DOHH2 (cell line): Measurements from ENCODE around the gene WDR33.

Experiments
- H3F3A ChIP-seq: fragments of 200-600 bp; sonication (generic), shearing (Covaris generic); 2 replicates; pipeline ENCODE4 v1.6.0; 2016; ENCODE audit warnings: antibody characterized with exemption, mild to moderate bottlenecking; ENCODE audit not compliant: control insufficient read depth, insufficient read depth
- H3K27ac ChIP-seq: fragments of 200-600 bp; sonication (generic); 2 replicates; pipeline ENCODE4 v1.5.1; 2014; ENCODE audit warnings: low read depth, mild to moderate bottlenecking, low read length, moderate library complexity
- H3K27me3 ChIP-seq: fragments of 200-600 bp; sonication (generic); 2 replicates; pipeline ENCODE4 v1.6.1; 2014; ENCODE audit warnings: mild to moderate bottlenecking, low read length, mixed read lengths; ENCODE audit not compliant: control insufficient read depth
- H3K36me3 ChIP-seq: fragments of 200-600 bp; sonication (generic); 2 replicates; pipeline ENCODE4 v1.6.1; 2014; ENCODE audit warnings: mild to moderate bottlenecking, low read length, moderate library complexity, mixed read lengths; ENCODE audit not compliant: control insufficient read depth
- H3K4me1 ChIP-seq: fragments of 200-600 bp; sonication (generic); 2 replicates; pipeline ENCODE4 v1.6.1; 2014; ENCODE audit warnings: mild to moderate bottlenecking, low read length, mixed read lengths; ENCODE audit not compliant: control insufficient read depth
- H3K4me2 ChIP-seq: fragments of 200-600 bp; sonication (generic); 2 replicates; pipeline ENCODE4 v1.6.0; 2014; ENCODE audit warnings: mild to moderate bottlenecking, low read length, moderate library complexity
- H3K4me3 ChIP-seq: fragments of 200-600 bp; sonication (generic); 2 replicates; pipeline ENCODE4 v1.5.1; 2014; ENCODE audit warnings: mild to moderate bottlenecking, low read length, mixed read lengths
- H3K79me2 ChIP-seq: fragments of 200-600 bp; sonication (generic); 2 replicates; pipeline ENCODE4 v1.6.1; 2014; ENCODE audit warnings: mild to moderate bottlenecking, low read length, mixed read lengths; ENCODE audit not compliant: control insufficient read depth
- H3K9me2 ChIP-seq: fragments of 200-600 bp; sonication (generic); replicated peaks from 2 replicates; pipeline ENCODE4 v1.6.1; 2014; ENCODE audit warnings: mild to moderate bottlenecking, low read length, mixed read lengths; ENCODE audit not compliant: control insufficient read depth
- H3K9me3 ChIP-seq: fragments of 200-600 bp; sonication (generic); 2 replicates; pipeline ENCODE4 v1.6.1; 2014; ENCODE audit warnings: antibody characterized with exemption, low read length, mixed read lengths; ENCODE audit not compliant: control insufficient read depth, insufficient read depth
- H4K20me1 ChIP-seq: fragments of 200-600 bp; sonication (generic); 2 replicates; pipeline ENCODE4 v1.6.0; 2014; ENCODE audit warnings: low read depth, mild to moderate bottlenecking, antibody characterized with exemption, low read length, moderate library complexity; ENCODE audit not compliant: control insufficient read depth, insufficient read depth
- EZH2phosphoT487 ChIP-seq: fragments of 200-600 bp; sonication (generic); IDR thresholded peaks from 2 replicates; pipeline ENCODE4 v1.6.1; 2017; ENCODE audit warnings: borderline replicate concordance, mild to moderate bottlenecking, antibody characterized with exemption, low read length, moderate library complexity, mixed read lengths
- TF ChIP-seq, protein P1 (sequence below): fragments of 200-600 bp; sonication (generic); IDR thresholded peaks from one replicate; pipeline ENCODE4 v1.5.1; 2014; ENCODE audit warnings: antibody characterized with exemption, mild to moderate bottlenecking, low read depth, low read length; ENCODE audit not compliant: poor library complexity, severe bottlenecking

Gene WDR33

GRCh38 chr2:127701651-127702394, 109.1 kb downstream of the WDR33 start:
- H3F3A ChIP-seq: peaks cover 23% of the 10 kb centered on the region
- peaks cover 6% of the 10 kb centered on the region; the same call in 1 of the 2 replicates for H4K20me1 ChIP-seq
- TF ChIP-seq, protein P1, sequence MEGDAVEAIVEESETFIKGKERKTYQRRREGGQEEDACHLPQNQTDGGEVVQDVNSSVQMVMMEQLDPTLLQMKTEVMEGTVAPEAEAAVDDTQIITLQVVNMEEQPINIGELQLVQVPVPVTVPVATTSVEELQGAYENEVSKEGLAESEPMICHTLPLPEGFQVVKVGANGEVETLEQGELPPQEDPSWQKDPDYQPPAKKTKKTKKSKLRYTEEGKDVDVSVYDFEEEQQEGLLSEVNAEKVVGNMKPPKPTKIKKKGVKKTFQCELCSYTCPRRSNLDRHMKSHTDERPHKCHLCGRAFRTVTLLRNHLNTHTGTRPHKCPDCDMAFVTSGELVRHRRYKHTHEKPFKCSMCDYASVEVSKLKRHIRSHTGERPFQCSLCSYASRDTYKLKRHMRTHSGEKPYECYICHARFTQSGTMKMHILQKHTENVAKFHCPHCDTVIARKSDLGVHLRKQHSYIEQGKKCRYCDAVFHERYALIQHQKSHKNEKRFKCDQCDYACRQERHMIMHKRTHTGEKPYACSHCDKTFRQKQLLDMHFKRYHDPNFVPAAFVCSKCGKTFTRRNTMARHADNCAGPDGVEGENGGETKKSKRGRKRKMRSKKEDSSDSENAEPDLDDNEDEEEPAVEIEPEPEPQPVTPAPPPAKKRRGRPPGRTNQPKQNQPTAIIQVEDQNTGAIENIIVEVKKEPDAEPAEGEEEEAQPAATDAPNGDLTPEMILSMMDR: no peak
- no peak for TF ChIP-seq EZH2phosphoT487
- H3K79me2 ChIP-seq: peaks cover 33% of the 10 kb centered on the region
- H3K4me2 ChIP-seq: peak overlapping the region; percentile 91
- no peaks in the 10 kb centered on the region for H3K9me2 ChIP-seq
- H3K9me3 ChIP-seq: no peaks in the 10 kb centered on the region
- H3K27ac ChIP-seq: peak overlapping the region; percentile 65
- peaks cover 44% of the 10 kb centered on the region for H3K36me3 ChIP-seq
- peaks cover 35% of the 10 kb centered on the region for H3K4me1 ChIP-seq
- H3K4me3 ChIP-seq: peak overlapping the region; percentile 84
- no peaks in the 10 kb centered on the region for H3K27me3 ChIP-seq

- Histone ChIP-seq H3K4me1 (peaks cover 35% of the 10 kb centered on the region), H3K27me3 (no peaks in the 10 kb centered on the region), H3K4me2 (peak within 1 kb of the TSS; percentile 91), H3K9me2 (no peaks in the 10 kb centered on the region), H3F3A (peaks cover 22% of the 10 kb centered on the region), H3K79me2 (peaks cover 33% of the 10 kb centered on the region), H3K36me3 (peaks cover 38% of the 10 kb centered on the region), H3K9me3 (no peaks in the 10 kb centered on the region), H4K20me1 (peaks cover 6% of the 10 kb centered on the region; the same call in 1 of the 2 replicates), H3K27ac (peak within 1 kb of the TSS; percentile 65), H3K4me3 (peak within 1 kb of the TSS; percentile 84)
- no peak for TF ChIP-seq EZH2phosphoT487
- TF ChIP-seq, protein P1: no peak
These were observed 109.7 kb downstream of the WDR33 start, which contains the start of gene SFT2D3 for GRCh38 chr2:127701193-127701650. TSS of gene SFT2D3 (plus strand) at chr2:127701497. CDS start at chr2:127701529, 32 bp downstream.

GRCh38 chr2:127700527-127701192, 110.3 kb downstream of the WDR33 start:
- peaks cover 19% of the 10 kb centered on the region for H3F3A ChIP-seq
- peak overlapping the region; percentile 91 for H3K4me2 ChIP-seq
- peaks cover 35% of the 10 kb centered on the region for H3K4me1 ChIP-seq
- peaks cover 33% of the 10 kb centered on the region for H3K79me2 ChIP-seq
- peak overlapping the region; percentile 65 for H3K27ac ChIP-seq
- H3K9me2 ChIP-seq: no peaks in the 10 kb centered on the region
- peaks cover 6% of the 10 kb centered on the region; the same call in 1 of the 2 replicates for H4K20me1 ChIP-seq
- H3K4me3 ChIP-seq: peak overlapping the region; percentile 84
- H3K36me3 ChIP-seq: peaks cover 33% of the 10 kb centered on the region
- H3K9me3 ChIP-seq: no peaks in the 10 kb centered on the region
- TF ChIP-seq, protein P1: peak; percentile 31
- no peak for TF ChIP-seq EZH2phosphoT487
- H3K27me3 ChIP-seq: no peaks in the 10 kb centered on the region
